ENCODE results near the gene MDFI. TPM values are rescaled to one million over a fixed set of nuclear protein-coding genes. Genes with fewer than 3 reads are reported as not detected.

Gene MDFI
- total RNA-seq, 1 donor from 2014 or later: 11.7 TPM

DNA sequence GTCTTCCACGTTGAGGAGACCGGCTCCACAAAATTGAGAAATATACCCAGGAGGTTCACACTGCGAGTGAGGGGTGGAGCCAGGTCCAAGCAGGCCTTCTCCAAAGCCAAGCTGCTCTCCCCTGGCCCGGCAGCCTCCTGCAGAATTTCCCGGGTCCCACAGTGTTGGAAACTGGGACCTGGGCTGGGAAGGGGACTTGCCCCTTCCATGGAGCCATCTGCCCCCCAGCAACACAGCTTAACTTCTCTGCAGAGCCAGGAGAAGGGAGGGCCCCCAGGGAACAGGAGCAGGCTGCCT lies 35.4 kb downstream of the MDFI start:
- DNase-seq: no peak

DNA sequence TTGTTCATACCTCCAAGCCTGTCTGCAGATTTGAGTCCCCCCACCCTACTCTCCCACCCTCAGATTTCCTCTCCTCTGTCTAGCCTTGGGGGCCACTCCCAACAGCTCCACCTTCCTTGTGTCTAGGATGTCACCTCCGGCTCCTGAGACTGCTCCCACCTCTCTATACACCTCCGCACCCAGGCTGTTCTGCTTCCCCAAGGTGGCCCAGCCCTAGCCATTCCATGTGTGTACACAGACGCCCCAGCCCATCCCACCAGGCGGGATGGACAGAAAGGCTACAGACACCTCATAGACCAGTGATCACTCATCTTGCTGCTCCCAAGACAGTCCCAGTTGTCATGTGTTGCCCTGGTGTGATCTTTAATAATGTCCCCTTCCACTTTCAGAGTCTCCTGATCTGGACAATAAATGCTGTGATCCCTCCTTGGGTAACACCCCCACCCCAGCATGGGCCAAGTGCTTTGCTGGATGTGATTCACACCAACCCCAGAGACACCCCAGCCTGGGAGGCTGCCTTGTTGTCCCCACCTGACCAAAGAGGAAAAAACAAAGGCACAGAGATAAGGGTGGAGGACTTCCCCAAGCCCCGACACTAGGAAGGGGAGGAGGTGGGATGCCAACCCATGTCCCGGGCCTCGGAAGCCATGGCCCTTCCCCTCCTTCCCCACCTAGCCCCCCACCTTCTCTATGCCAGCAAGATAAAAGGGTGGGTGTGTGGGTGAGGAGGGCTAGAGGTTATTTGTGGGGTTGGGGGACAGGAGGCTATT lies 36.1 kb downstream of the MDFI start:
- no peak for DNase-seq

- no peak for DNase-seq
These were observed 37.0 kb downstream of the MDFI start for GRCh38 chr6:41675176-41675775.

DNA sequence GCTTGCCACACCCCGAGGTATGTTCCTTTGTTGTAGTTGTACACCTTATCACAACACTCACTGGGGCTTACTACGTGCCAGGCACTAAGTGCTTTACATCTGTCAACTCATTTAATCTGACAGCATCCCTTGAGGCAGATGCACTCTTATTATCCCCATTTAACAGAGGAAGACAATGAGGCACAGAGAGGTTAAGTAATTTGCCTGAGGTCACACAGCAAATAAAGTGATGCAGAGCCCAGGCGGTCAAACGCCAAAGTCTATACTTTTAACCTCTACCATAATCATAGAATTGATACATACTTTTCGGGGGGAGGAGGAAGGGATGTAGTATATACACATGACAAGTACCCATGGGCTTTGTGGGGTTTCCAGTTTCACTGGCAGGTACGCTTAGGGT lies 37.7 kb downstream of the MDFI start:
- no peak for DNase-seq

DNA sequence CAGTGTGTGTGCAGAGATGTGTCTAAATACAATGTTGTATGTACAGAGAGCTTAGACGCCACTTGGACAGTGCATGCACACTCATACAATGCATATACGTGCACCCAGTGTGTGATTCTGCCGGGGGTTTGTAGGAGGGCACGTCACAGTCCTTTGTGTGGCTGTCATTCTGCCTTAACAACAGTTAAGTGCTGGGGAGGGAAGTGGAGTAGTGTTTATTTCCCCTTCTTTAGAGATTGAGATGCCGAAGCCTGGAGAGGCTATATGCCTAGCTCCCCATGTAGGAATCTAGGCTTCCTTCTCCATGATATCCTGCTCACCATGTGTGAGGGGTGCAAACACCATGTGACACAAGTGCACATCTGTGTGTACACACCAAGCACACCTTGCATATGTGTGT lies 38.2 kb downstream of the MDFI start:
- no peak for DNase-seq

DNA sequence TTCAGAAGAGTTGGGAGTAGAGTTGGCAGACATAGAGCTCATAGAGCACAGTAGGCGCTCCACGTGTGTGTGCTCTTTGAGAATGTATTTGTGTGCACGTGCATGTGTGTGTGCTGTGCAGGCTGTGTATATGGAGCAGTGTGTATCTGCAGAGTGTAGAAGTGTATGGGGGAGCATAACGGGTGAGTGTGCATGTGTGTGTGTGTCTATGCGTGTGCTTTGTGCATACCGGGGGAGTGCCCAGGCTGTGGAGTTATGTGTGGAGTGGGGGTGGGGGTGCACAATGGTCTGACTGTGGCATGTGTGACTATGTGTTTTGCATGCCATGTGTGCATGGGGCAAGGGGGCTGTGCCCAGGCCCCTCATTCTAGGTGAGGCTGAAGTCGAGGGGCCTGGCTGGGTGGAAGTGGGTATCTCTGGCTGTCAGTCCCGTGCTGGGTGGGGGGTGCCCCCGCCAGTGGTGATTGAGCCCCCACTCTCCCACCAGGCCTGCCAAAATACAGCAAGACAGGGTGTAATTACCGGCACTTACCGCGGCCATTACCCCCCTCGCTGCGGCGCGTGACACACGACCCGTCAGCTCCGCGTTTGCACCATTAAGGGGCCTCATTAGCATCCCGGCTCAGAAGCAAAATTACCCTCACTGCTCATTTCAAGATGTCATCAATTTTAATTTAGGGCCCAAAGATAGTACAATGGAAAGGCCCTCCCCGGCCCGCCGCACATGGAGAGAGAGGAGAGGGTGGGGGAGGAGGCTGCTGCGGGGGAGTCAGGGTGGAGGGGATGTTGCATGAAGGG lies 39.1 kb downstream of the MDFI start:
- DNase-seq: no peak

DNA sequence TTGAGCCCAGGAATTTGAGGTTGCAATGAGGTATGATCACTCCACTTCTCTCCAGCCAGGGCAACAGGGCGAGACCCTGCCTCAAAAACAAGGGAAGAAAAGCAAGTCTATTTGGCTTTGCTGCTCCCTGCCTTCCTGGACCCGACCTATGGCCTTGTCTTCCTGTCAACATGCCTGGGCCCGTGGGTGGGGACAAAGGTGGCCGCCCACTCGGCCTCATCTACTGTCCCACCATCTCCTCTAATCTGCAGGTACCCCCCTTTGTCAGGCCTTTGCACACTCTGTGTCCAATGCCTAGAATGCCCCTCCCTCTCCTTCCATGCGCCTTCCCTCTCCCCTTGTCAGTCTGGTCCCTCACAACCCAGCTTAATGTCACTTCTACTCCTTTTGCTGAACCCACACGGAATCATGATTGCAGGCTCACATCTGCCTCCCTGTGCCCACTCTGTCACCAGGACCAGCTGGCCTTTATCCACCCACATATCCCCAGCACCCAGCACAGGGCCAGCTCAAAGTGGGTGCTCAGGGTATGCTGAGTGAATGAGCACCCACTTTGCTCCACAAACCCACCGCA lies 40.3 kb downstream of the MDFI start:
- DNase-seq: no peak

DNA sequence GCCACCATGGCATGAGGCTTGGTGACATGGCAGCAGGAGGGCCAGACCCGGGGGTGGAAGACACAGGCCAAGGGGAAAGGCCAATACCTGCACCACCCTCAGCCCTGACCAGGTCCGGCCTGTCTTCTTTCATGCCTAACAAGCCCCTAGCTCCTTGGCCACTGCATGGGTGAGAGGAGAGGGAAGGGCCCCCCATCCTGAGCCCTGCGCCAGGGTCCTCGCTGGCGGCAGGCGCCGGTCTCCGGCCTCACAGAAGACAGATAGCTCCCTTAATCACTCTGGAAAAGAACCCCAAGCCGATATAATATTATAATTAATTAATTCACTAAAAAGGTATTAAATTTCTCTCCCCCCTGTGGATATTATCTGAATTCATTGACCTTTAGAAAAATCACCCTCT lies 41.4 kb downstream of the MDFI start:
- no peak for DNase-seq

DNA sequence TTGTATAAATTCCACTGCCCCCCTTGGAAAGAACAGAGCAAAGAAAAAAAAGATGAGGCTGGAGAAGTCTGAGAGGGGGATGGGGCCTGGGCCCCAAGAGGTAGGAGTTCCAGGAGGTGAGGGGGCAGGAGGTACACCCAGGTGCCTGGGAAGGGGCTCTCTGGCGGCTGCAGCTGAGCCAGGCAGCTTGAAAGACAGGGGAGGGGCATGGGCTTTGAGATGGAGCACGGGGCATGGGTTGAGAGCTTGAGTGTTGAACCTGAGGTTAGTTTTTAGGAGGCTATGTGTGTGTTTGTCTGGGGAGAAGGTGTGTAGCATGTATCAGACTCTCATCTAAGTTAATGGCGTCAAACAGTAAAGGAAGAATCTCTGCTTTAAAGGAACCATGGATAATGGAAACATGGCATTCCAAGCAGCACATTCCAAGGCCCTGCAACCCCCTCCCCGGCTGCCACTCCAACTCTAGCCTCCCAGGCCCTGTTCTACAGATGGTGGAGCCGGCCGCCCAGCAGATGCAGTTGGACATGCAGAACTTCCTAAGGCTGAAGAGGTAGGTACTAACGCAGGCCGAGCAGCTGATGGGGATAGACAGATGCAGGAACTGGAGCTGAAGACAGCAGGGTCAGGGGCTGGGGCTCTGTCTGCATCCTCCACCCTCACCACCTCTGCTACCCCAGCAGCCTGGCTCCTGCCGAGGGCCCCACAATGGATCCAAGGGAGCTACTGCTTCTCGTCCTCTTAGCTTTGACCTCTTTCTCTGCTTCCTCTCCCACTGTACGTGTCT lies 42.1 kb downstream of the MDFI start:
- DNase-seq: no peak

GRCh38 chr6:41682056-41682477 lies 43.8 kb downstream of the MDFI start:
- peak; percentile 79 for DNase-seq

- no peak for DNase-seq
These were observed 44.4 kb downstream of the MDFI start for GRCh38 chr6:41682497-41683272.

DNA sequence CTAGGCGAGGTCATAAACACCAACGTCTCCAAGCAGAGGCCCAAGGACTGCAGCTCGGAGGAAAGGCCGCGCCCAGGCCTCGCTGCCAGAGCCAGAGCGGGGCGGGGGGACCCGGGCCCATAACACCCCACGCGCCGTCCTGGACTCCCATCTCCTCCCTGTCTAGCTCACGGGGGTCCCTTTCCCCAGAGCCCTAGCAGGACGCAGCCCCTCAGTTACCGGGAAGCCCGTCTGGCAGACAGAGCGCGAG lies 44.9 kb downstream of the MDFI start:
- DNase-seq: no peak

GRCh38 chr6:41683523-41684310 lies 45.4 kb downstream of the MDFI start:
- peak; percentile 66 for DNase-seq

DNA sequence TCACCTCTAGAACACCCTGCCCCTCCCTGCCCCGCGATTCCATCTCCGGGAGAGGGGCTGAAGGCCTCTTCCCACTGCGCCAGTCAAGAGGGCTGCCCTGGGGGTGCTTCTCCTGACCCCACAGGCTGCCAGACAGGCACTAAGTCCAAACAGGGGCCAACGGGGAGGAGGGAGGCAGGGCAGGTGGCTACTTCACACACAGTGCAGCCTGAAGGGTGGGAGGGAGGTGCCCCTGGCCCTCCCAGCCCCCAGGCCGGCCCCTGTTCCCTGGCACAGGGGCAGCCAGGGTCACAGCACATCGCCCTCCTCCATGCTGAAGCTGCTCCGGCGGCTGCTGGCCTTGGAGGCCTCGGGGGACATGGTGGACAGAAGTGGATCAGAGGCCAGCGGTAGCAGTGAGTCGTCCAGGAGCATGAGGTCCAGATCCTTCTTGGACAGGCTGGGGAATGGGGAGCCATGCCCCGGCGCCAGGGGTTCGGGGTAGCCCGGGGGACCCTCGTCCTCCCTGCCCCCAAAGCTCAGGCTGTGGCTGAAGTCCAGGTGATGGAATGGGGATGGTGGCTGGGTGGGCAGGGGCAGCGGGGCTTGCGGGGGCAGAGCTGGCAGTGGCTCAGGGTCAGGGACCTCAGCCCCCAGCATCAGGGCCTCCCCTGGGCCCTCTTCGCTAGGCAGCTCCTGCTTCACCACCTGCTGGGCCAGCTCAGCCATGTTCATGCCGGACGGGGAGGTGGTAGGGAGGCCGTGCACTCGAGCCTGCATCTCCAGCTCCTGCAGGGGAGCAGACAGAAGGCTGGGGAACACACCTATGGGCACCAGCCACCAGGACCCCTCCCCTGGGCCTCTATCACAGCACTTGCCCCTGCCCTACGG lies 46.3 kb downstream of the MDFI start:
- no peak for DNase-seq

- no peak for DNase-seq
These were observed 47.5 kb downstream of the MDFI start for GRCh38 chr6:41685641-41686380.

DNA sequence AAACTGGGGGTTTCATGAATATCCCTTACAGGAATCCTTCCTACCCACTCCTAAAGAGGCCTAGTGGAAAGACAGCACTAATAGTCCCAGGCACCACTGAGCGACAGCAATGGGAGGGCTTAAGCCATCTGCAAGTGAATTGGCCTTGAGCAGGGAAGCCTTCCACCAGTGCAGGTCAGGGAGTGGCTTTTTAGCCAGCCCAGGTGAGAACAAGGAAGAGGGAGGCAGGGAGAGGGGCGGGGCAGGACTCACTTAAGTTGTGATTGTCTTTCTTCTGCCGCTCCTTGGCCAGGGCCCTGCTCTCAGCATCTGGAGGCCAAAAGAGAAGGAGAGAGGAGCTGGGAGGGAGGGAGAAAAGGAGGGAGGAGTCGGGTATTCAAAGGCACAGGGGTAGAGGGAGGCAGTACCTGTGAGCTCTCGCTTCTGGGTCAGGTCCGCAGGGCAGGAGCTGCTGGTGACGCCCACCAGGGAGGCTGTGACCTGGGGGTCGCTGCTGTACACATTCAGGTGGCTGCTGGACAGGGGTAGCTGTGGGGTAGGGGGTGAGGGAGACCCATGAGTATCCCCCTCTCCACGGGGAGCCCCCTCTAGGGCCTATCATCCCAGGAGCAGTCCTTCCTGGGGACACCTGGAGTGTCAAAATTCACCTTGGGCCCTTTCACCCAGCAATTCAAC lies 49.4 kb downstream of the MDFI start:
- no peak for DNase-seq

DNA sequence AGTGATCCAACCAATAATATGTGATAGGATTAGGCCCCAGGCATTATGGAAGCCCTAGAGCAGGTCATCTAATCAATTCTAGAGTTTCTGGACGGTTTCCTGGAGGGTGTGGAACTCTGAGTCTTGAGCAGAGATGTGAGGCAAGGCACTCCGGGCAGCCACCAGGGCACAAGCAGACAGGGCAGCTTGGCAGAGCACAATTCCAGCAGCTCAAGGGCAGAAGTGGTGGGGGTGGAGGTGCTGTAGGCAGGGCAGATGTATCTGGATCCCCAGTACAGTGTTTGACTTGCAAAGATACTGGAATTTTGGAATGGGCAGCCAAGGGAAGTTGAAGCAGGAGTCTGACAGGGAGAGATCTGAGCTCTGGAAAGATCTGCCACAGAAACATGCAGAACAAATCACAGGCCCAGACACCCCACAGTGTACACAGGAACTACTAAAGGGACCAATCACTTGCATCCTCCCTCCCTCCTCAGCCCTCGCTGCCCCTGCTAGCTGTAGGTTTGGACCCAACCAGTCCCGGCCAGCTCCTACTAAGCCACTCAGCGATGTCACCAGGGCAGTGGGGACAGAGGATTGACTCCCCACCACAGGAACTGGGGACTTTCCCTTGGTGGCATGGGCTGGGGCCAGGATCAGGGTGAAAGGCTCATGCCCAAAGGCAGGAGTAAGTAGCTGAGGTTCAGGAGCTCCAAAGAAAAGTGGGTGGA lies 50.1 kb downstream of the MDFI start:
- no peak for DNase-seq
